ENCODE results near the gene CKMT2. TPM values are rescaled to one million over a fixed set of nuclear protein-coding genes. Genes with fewer than 3 reads are reported as not detected.

CKMT2 gene
- total and polyA plus RNA-seq, 2 experiments from 2014 or later: not detected

DNA sequence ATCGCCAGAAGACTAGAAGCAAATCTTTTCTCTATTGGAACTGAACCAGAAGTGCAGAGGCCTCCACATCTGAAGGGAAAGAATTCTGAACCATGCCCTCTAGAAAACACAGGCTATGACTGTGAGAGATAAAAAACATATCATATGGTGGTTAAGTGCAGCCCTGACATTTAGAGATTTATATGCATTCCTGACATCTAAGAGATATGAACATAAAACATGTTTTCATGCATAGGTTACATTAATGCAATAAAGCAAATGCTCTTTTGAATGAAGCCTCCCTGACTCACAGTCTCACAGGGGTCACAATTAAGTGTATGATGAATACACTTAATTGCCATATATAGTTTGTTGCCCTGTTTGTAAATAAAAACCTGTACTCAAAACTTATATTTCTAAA, 28.9 kb upstream of the CKMT2 start:
- 70 to 94% methylated on average over 1 of the region's 1 CpG for WGBS, 2 experiments (ENCODE audit: low coverage in 1 of 2, low lambda C conversion rate in 2 of 2, missing lambda C conversion rate in 2 of 2)
- no peaks in the 10 kb centered on the region for H3F3A ChIP-seq (ENCODE audit: insufficient read depth)
- H3K4me3 ChIP-seq: no peak overlapping the region
- no peaks in the 10 kb centered on the region for H3K4me1 ChIP-seq (ENCODE audit: insufficient read depth)
- no peak overlapping the region for H2AFZ ChIP-seq
- no peaks in the 10 kb centered on the region for H3K9me2 ChIP-seq (ENCODE audit: insufficient read depth)
- H3K27ac ChIP-seq: no peak overlapping the region
- H3K36me3 ChIP-seq (ENCODE audit: low read depth): no peaks in the 10 kb centered on the region
- H3K9ac ChIP-seq: no peak overlapping the region
- no peaks in the 10 kb centered on the region for H4K20me1 ChIP-seq (ENCODE audit: insufficient read depth)
- H3K9me3 ChIP-seq (ENCODE audit: low read depth): no peaks in the 10 kb centered on the region
- DNase-seq: no peak
- TF ChIP-seq EZH2phosphoT487 (IDR thresholded peaks at IDR 0.05; ENCODE audit: insufficient read depth, low read depth): no peak
- no peak for TF ChIP-seq EZH2 (IDR thresholded peaks at IDR 0.05; ENCODE audit: insufficient read depth, poor library complexity, severe bottlenecking)
- no peaks in the 10 kb centered on the region for H3K27me3 ChIP-seq (replicated peaks; ENCODE audit: insufficient read depth)
- H3K4me2 ChIP-seq (ENCODE audit: unreplicated experiment): no peak overlapping the region
- in situ Hi-C loops (cut with MboI): no loop called here
- H3K79me2 ChIP-seq (ENCODE audit: insufficient read depth): no peaks in the 10 kb centered on the region

DNA sequence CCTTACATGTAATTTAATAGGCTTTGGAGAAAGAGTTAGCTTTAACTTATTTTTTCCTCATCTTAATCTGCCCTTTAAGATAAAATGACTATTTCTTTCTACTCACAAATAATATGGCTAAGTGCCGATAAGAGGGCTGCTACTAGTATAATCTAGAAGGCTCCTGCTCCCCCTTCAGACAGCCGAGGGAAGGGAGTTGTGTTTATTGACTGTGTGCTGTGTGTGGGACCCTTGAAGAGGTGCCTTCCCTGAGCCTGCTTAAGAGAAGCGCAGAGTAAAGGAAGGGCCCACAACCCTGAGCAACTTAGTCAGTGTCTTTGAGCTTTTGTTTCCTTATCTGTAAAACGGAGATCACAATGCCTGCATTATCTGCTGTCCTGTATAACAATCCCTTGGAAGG, 28.1 kb upstream of the CKMT2 start:
- WGBS, 2 experiments (ENCODE audit: low coverage in 1 of 2, low lambda C conversion rate in 2 of 2, missing lambda C conversion rate in 2 of 2): 71 to 73% methylated on average over 4 of the region's 4 CpGs
- H3K36me3 ChIP-seq (ENCODE audit: low read depth): no peaks in the 10 kb centered on the region
- no peak for TF ChIP-seq EZH2phosphoT487 (IDR thresholded peaks at IDR 0.05; ENCODE audit: insufficient read depth, low read depth)
- no peak for TF ChIP-seq EZH2 (IDR thresholded peaks at IDR 0.05; ENCODE audit: insufficient read depth, poor library complexity, severe bottlenecking)
- no peak overlapping the region for H3K4me2 ChIP-seq (ENCODE audit: unreplicated experiment)
- no peaks in the 10 kb centered on the region for H3K9me2 ChIP-seq (ENCODE audit: insufficient read depth)
- no peaks in the 10 kb centered on the region for H3K9me3 ChIP-seq (ENCODE audit: low read depth)
- no peaks in the 10 kb centered on the region for H4K20me1 ChIP-seq (ENCODE audit: insufficient read depth)
- H3F3A ChIP-seq (ENCODE audit: insufficient read depth): no peaks in the 10 kb centered on the region
- H3K4me1 ChIP-seq (ENCODE audit: insufficient read depth): no peaks in the 10 kb centered on the region
- in situ Hi-C loops (cut with MboI): no loop called here
- H3K27me3 ChIP-seq (replicated peaks; ENCODE audit: insufficient read depth): no peaks in the 10 kb centered on the region
- no peak overlapping the region for H3K27ac ChIP-seq
- H3K79me2 ChIP-seq (ENCODE audit: insufficient read depth): no peaks in the 10 kb centered on the region
- H3K9ac ChIP-seq: no peak overlapping the region
- no peak overlapping the region for H2AFZ ChIP-seq
- H3K4me3 ChIP-seq: no peak overlapping the region
- DNase-seq: no peak

- TF ChIP-seq EZH2 (IDR thresholded peaks at IDR 0.05; ENCODE audit: insufficient read depth, poor library complexity, severe bottlenecking): no peak
- TF ChIP-seq EZH2phosphoT487 (IDR thresholded peaks at IDR 0.05; ENCODE audit: insufficient read depth, low read depth): no peak
- no peaks in the 10 kb centered on the region for H3F3A ChIP-seq (ENCODE audit: insufficient read depth)
- H3K27ac ChIP-seq: no peak overlapping the region
- H3K9me2 ChIP-seq (ENCODE audit: insufficient read depth): no peaks in the 10 kb centered on the region
- no peak overlapping the region for H2AFZ ChIP-seq
- H3K4me2 ChIP-seq (ENCODE audit: unreplicated experiment): no peak overlapping the region
- H3K9me3 ChIP-seq (ENCODE audit: low read depth): no peaks in the 10 kb centered on the region
- no peaks in the 10 kb centered on the region for H3K4me1 ChIP-seq (ENCODE audit: insufficient read depth)
- H3K27me3 ChIP-seq (replicated peaks; ENCODE audit: insufficient read depth): no peaks in the 10 kb centered on the region
- H3K9ac ChIP-seq: no peak overlapping the region
- in situ Hi-C loops (cut with MboI): no loop called here
- H3K36me3 ChIP-seq (ENCODE audit: low read depth): no peaks in the 10 kb centered on the region
- H3K79me2 ChIP-seq (ENCODE audit: insufficient read depth): no peaks in the 10 kb centered on the region
- DNase-seq: peak; percentile 12
- 58 to 62% methylated on average over 5 of the region's 5 CpGs for WGBS, 2 experiments (ENCODE audit: low coverage in 1 of 2, low lambda C conversion rate in 2 of 2, missing lambda C conversion rate in 2 of 2)
- no peak overlapping the region for H3K4me3 ChIP-seq
- H4K20me1 ChIP-seq (ENCODE audit: insufficient read depth): no peaks in the 10 kb centered on the region
These were observed 26.1 kb upstream of the CKMT2 start for GRCh38 chr5:81207009-81207408.

- H3K9me2 ChIP-seq (ENCODE audit: insufficient read depth): no peaks in the 10 kb centered on the region
- in situ Hi-C loops (cut with MboI): no loop called here
- TF ChIP-seq EZH2 (IDR thresholded peaks at IDR 0.05; ENCODE audit: insufficient read depth, poor library complexity, severe bottlenecking): no peak
- no peak for TF ChIP-seq EZH2phosphoT487 (IDR thresholded peaks at IDR 0.05; ENCODE audit: insufficient read depth, low read depth)
- no peak overlapping the region for H2AFZ ChIP-seq
- no peaks in the 10 kb centered on the region for H3K36me3 ChIP-seq (ENCODE audit: low read depth)
- no peaks in the 10 kb centered on the region for H3K4me1 ChIP-seq (ENCODE audit: insufficient read depth)
- H3K27me3 ChIP-seq (replicated peaks; ENCODE audit: insufficient read depth): no peaks in the 10 kb centered on the region
- H3K4me3 ChIP-seq: no peak overlapping the region
- H3K27ac ChIP-seq: no peak overlapping the region
- no peaks in the 10 kb centered on the region for H3F3A ChIP-seq (ENCODE audit: insufficient read depth)
- H3K79me2 ChIP-seq (ENCODE audit: insufficient read depth): no peaks in the 10 kb centered on the region
- H3K4me2 ChIP-seq (ENCODE audit: unreplicated experiment): no peak overlapping the region
- H3K9ac ChIP-seq: no peak overlapping the region
- peak; percentile 26 for DNase-seq
- H4K20me1 ChIP-seq (ENCODE audit: insufficient read depth): no peaks in the 10 kb centered on the region
- H3K9me3 ChIP-seq (ENCODE audit: low read depth): no peaks in the 10 kb centered on the region
- WGBS, 2 experiments (ENCODE audit: low coverage in 1 of 2, low lambda C conversion rate in 2 of 2, missing lambda C conversion rate in 2 of 2): 57 to 58% methylated on average over 4 of the region's 4 CpGs
These were observed 24.2 kb upstream of the CKMT2 start for GRCh38 chr5:81208904-81209303.

DNA sequence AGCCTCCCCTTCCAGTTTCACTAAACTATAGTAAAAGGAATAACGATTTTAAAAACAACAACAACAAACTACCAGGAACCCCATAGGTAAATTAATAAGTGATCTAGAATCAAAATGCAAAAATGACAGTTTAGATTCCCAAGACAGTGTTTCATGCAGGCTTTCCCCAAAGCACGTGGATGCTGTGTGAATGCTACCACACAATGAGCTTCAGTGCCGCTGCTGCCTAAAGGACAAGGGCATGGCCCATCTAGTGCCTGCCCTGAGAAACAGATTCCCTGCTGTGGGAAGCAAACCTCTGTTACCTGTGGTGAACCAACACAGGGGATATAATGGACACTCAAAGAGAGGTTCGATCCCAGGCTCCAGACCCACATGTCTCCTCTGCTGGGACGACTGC, 23.7 kb upstream of the CKMT2 start:
- no peaks in the 10 kb centered on the region for H3K9me2 ChIP-seq (ENCODE audit: insufficient read depth)
- H3K79me2 ChIP-seq (ENCODE audit: insufficient read depth): no peaks in the 10 kb centered on the region
- H3K9ac ChIP-seq: no peak overlapping the region
- no peaks in the 10 kb centered on the region for H3F3A ChIP-seq (ENCODE audit: insufficient read depth)
- H3K9me3 ChIP-seq (ENCODE audit: low read depth): no peaks in the 10 kb centered on the region
- H4K20me1 ChIP-seq (ENCODE audit: insufficient read depth): no peaks in the 10 kb centered on the region
- no peak overlapping the region for H3K27ac ChIP-seq
- TF ChIP-seq EZH2phosphoT487 (IDR thresholded peaks at IDR 0.05; ENCODE audit: insufficient read depth, low read depth): no peak
- TF ChIP-seq EZH2 (IDR thresholded peaks at IDR 0.05; ENCODE audit: insufficient read depth, poor library complexity, severe bottlenecking): no peak
- in situ Hi-C loops (cut with MboI): no loop called here
- no peaks in the 10 kb centered on the region for H3K36me3 ChIP-seq (ENCODE audit: low read depth)
- DNase-seq: no peak
- H3K4me1 ChIP-seq (ENCODE audit: insufficient read depth): no peaks in the 10 kb centered on the region
- H3K27me3 ChIP-seq (replicated peaks; ENCODE audit: insufficient read depth): no peaks in the 10 kb centered on the region
- no peak overlapping the region for H3K4me3 ChIP-seq
- H2AFZ ChIP-seq: no peak overlapping the region
- no peak overlapping the region for H3K4me2 ChIP-seq (ENCODE audit: unreplicated experiment)
- WGBS, 2 experiments (ENCODE audit: low coverage in 1 of 2, low lambda C conversion rate in 2 of 2, missing lambda C conversion rate in 2 of 2): 66 to 72% methylated on average over 5 of the region's 5 CpGs

All from GM23248 (cell line).